HG03558 (cell line): ENCODE measurements around the gene DPYD.

Source experiments
- ATAC-seq: cut with Tn5 transposase; IDR thresholded peaks from one replicate; pipeline ENCODE4 v1.9.1; 2021; ENCODE audit warnings: moderate number of reproducible peaks; ENCODE audit not compliant: unreplicated experiment; ENCODE audit errors: extremely low read depth

The DPYD gene

DNA sequence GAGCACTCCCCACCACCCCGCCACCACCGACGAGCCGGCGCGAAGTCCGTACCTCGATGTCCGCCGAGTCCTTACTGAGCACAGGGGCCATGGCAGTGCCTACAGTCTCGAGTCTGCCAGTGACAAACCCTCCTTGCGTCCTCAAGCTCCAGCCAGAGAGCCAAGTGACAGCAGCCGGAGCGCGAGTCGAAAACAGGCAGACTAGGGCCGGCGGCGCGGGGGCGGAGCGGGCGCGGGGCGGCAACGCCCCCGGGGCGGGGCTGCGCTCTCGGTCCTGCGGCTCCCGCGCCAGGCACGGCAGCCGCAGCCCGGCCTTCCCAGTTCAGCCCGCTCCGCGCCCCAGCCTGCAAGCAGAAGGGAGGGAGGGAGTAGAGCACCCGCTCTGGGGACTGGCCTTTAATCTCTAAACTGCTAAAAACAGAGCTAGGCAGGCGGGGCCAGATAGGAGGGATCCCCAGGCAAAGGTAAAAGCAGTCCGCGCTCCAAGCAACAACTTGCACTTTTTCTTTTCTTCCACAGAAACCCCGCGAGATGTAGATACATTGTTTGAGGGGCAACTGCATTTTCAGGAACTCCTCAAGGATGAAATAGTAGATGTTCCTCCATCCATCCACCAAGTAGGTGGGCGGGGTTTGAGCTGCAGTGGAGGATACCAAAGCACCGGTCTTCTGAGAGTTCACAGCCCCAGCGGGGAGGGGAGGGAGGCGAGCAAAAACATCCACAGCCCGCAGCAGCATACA is at the start of gene DPYD:
DPYD (minus strand) TSS at position 203 of the 740 bp plus-strand sequence; CDS start at position 91, 112 bp downstream.
- peak; percentile 77 for ATAC-seq

DNA sequence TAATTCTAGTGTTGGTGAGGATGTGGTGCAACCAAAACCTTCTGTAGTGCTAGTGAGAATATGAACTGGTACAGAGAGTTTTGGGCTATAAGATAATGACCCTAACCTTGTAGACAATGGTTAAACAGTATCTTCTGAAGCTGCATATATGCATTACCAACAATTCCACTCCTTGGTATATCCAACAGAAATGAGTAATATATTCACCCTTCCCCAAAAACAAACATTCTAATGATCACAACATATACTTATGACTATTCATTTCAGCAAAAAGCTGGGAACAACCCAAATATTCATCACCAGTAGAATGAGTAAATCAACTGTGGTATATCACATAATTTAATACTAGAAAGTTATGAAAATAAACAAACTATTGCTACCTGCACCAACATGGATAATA is 39.6 kb upstream of the DPYD start:
- ATAC-seq, result no peak

DNA sequence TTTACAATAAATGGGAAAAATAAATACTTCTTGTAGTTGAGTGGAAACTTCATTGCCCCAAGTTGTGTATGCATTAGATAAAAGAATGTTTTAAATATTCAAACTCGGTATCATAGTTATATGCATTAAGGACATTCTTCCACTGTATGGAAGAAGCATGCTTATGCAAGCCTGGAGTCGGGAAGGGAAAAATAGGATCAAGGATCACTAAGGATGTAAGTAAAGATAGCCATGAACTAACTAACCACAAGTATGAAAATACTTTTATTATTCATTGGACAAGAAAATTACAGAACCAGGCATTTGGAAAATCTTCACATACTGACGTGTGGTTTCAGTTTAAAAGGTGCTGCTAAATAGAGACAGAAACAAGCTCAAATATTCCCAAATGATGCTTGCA is 26.9 kb upstream of the DPYD start:
- no peak for ATAC-seq

GRCh38 chr1:97943354-97943753 is 22.5 kb upstream of the DPYD start:
- ATAC-seq, result no peak

DNA sequence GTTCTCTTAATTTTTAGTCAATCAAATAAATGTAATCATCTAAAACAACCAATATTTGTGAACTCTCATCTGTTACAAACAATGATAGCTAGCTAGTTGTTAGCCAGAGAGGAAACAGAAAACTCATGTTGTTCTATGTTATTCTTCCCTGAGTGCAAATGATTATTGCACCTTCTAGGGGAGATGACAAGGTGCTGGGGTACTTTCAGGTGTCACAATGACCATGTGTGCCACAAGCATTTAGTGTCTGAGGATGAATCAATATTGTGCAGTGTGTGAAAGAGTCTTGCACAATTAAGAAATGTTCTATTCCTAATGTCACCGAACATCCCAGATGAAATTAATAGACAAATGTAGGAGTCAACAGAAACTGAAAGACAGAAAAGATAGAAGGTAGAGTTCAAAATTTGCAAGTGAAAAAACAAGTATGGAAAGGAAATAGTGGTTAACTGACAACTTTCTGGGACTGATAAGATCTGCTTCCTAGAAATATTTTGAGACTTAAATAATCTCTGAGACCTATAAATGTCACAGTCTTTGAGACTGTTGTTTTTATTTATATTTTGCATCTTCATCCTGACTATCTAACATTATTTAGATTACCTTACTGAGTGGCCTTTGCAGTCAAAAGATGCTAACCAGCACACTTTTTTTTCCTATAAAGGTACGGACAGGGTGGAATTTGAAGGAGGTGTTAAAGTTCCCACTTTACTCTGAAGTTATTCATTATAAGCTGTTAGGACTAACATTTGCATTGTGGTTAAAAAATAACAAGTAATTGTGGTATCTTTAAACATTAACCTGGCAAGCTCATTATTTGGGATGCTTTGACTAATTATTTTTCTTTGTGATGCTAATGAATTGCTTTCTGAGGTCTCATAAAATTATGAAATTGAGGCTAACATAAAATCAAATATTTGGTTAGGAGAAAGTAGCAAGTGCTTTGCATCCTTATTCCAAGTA is 21.6 kb upstream of the DPYD start:
- no peak for ATAC-seq

DNA sequence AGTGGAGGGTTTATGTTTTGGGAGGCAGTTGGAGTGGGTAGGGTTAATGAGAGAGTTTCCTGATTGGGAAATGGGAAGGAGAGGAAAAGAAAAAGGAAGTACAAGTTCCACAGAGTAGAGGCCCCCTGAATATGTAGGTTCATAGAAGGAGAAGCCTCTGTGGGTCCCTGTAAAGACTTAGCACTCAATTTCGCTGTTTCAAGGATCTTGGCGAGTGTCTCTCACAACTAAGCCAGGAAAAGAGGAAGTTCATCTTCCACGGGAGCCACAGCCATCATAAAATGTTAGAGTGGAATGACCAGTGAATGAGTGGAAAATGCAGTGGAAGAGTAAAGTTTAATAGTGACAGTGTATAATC is 17.4 kb upstream of the DPYD start:
- no peak for ATAC-seq

GRCh38 chr1:97936976-97937375 is 16.1 kb upstream of the DPYD start:
- no peak for ATAC-seq

- no peak for ATAC-seq
These were observed 13.7 kb upstream of the DPYD start for GRCh38 chr1:97934491-97934890.

DNA sequence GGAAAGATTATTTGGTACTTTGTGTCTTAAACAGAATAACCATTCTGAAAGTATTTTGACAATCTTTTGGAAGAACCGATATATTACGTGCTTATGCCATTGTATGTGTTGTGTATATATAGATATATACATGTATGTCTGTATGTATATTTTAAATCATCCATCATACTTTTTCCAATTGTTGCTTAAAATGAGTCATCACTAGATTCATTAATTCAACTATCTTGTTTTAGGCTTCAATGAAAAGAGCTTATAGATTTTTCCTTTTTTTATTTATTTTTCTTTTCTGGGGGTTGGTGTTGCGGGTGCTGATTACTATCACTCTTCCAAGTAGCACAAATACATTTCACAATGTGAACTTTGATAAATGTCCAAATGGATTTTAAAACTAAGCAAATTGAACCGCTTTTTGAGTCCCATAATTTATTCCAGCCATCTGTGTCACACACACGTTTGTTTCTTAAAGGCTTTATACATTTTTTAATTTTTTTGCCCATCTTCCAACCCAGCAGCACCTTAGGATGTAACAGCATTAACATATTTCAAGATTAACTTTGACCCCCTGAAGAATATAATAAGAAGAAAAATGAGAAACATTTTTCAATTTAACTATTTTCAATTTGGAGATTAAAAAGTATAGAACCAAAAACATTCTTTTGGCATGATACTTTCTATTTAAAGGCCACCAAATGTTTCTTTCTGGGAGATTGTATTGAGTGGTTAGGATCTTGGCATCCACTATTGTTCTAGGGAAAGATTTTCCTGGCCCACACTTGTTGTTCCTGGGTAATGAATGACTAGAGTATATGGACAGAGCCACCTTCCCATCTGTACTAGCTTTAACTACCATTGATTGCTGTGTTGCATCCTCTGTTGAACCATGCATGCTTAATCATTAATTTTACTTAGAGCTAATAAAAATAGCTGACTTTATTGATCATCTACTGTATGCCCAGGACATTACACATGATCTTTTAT is 9.3 kb upstream of the DPYD start:
- no peak for ATAC-seq

DNA sequence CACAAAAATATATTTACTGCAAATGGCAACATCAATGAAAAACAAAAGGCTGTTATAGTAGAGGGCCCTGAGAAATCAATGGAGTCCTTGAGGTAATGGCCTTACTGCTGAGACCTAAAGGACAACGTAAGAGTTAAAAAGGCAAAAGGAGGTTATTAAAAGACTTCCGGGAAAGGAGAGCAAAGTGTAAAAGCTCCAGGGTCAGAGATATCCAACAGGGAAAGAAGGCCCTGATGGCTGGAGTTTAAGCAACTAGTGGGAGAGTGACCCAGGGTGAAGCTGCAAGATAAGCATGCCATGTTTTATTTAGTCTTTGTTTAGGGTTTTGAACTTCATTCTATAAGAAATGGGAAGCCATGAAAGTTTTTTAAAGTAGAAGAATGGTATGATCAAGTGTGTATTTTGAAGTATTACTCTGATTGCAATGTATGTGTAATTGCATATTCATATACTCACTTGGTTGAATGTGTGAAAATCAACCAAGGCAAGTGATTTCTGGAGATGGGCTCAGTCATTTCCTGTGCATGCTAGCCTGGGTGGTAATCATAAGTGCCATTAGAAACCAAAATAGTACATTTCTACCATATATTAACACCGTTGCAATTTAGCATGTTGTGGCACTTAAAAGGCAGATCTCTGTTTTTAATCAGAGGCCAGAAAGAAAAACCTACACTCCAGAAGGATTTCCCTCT is 5.3 kb upstream of the DPYD start:
- ATAC-seq, result no peak

DNA sequence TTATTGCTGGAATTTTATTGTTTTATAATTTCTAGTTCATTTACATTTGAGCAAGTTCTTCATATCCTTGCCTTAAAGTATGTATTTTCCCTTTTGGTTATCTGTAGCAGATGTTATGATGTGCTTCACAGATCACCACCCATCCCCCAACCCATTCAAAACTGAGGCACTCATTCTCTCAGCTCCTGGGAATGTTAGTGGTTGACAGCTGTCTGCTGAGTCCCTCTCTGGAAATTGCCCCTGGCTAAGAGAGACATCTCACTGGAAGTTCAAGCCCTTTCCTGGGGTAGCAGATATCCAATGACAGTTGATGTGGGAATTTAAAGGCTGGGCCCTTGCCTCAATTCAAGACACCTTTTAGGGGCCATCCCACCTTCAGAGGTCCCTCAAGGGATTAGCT is 4.3 kb upstream of the DPYD start:
- ATAC-seq, result no peak

- ATAC-seq, result no peak
These were observed 3.0 kb upstream of the DPYD start for GRCh38 chr1:97923811-97924210.

GRCh38 chr1:97920276-97920831 is 480 bp downstream of the DPYD start:
- no peak for ATAC-seq

DNA sequence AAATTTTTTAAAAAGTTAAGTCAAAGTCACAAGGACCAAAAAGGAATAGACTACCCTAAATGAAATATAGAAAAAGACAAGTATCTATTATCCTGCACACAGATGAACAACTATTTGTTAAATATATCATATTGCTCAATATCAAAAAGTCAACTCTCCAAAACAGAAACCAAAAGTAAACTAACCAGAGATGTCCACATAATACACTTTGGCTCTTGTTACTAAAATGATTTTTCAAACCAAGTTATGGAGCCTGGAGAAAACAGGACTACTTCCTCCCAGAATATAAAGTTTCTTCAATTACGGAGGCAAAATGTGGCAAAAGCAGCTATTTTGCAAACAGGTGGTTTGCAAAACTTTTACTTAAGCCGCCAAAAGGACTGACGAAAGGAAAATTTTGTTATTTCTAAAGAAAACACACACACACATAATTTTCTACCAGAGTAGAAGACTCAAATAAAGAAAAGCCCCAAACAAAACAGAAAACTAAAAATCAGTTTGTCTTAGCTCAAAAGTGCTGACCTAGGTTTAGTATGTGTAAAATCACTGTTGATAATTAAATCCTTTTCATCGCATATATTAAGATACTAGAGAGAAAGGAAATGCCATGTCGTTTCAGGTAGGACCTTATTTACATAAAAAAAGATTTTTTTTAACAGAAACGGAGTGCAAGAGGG is 1.1 kb downstream of the DPYD start:
- ATAC-seq, result no peak

DNA sequence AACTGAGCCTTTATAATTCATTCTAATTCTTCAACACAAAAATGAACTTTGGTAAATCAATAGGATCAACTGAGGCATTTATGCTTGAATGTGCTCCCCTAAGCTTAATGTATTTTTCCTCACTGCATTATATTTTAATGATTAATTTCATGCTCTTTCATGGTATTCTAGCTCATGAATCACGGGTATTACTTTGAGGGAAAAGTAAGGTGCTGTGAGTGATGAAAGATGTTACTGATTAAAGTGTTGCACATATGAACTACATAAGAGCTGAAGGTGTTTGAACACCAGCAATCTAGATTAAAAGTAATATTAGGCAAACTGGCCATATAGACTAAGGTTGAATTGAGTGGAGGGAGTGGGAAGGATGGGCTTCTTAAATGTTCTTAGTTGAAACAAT is 1.9 kb downstream of the DPYD start:
- no peak for ATAC-seq

- no peak for ATAC-seq
These were observed 7.2 kb downstream of the DPYD start for GRCh38 chr1:97913506-97914139.

DNA sequence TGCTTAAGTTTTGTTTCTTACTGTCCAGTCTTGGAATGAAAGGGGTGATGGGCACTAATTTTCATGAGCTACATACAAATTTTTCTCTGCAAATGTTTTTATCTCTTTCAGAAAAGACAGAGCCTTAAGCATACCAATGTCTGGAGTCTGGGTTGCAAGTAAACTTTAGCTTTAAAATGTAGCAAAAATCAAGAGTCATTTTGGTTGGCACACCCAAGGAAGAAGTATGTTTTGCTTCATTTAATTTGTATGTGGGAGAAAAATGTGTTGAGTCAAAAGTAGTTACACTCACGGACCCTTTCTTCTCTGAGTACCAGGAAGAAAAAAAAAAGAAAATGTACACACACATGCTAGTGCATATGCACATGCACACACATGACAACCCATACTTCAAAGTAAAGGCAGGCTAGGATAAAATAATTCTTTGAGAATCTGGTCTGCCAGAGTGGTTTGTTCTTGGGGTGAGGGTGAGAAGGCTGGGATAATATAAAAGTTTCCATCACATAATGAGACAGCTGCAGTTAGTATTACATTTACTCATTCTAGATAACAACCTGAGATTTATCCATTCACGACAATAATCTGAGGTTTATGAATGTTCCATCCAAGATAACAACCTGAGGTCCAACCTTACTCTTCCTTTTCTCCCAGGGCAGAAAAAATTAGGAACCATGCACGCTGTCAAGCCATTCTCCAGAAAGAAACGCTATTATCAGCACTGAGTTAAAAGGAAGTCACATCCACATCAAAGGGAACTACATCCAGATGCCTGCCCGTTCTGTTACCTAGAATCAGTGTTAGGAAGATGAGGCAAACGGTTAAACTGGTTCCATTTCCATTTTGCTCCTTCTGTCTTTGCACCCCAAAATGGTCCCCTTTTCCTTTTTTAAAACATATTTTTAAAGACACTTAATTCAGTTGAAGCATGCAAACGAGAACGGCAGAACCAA is 9.3 kb downstream of the DPYD start:
- ATAC-seq, result no peak
